Activated CD8-positive, alpha-beta memory T cell treated with anti-CD3 and anti-CD28 coated beads, Interleukin-2, amount 50 U/mL, for 24 hours (primary cell): ENCODE results near the gene PHIP.
"Not testable (repeated sequence)": the region's sequence is repeated elsewhere in the genome, so short reads cannot be mapped to it uniquely, and the experiment has no call there.

ENCODE experiments used
- DNase-seq: peaks from one replicate; pipeline ENCODE4 v3.0.0-alpha.2; 2020; ENCODE audit errors: extremely low read depth

The PHIP gene

GRCh38 chr6:78925317-78925716 lies 152.7 kb downstream of the PHIP start:
- DNase-seq: no peak

- DNase-seq: not testable (repeated sequence)
Measured at GRCh38 chr6:78921168-78921567, 156.9 kb downstream of the PHIP start.

GRCh38 chr6:78917788-78918187 lies 160.3 kb downstream of the PHIP start:
- DNase-seq: no peak

GRCh38 chr6:78916411-78916810 lies 161.6 kb downstream of the PHIP start:
- DNase-seq: no peak

GRCh38 chr6:78911218-78911940 lies 166.7 kb downstream of the PHIP start:
- DNase-seq: no peak

GRCh38 chr6:78910591-78911171 lies 167.4 kb downstream of the PHIP start:
- DNase-seq: no peak

GRCh38 chr6:78910010-78910409 lies 168.0 kb downstream of the PHIP start:
- DNase-seq: no peak

- DNase-seq: no peak
Measured at GRCh38 chr6:78909391-78909790, 168.7 kb downstream of the PHIP start.

- no peak for DNase-seq
Measured at GRCh38 chr6:78908621-78909020, 169.4 kb downstream of the PHIP start.

GRCh38 chr6:78896227-78896626 lies 181.8 kb downstream of the PHIP start:
- DNase-seq: no peak

GRCh38 chr6:78889901-78890300 lies 188.2 kb downstream of the PHIP start:
- DNase-seq: not testable (repeated sequence)
